ENCODE measurements around the gene SNAPC3.
A peak's percentile ranks its signal among the peaks of the same experiment; 100 is the strongest.
"Not testable (repeated sequence)": the region's sequence is repeated elsewhere in the genome, so short reads cannot be mapped to it uniquely, and the experiment has no call there.

Gene SNAPC3

GRCh38 chr9:15426019-15426418 lies 3.3 kb downstream of the SNAPC3 start:
- no peak for DNase-seq

GRCh38 chr9:15427702-15428101 lies 5.0 kb downstream of the SNAPC3 start:
- not testable (repeated sequence) for DNase-seq

GRCh38 chr9:15430920-15431844 lies 8.5 kb downstream of the SNAPC3 start:
- no peak for DNase-seq

- DNase-seq: no peak
These were observed 10.5 kb downstream of the SNAPC3 start for GRCh38 chr9:15433191-15433590.

- DNase-seq: no peak
These were observed 11.0 kb downstream of the SNAPC3 start for GRCh38 chr9:15433661-15434060.

GRCh38 chr9:15438891-15439290 lies 16.2 kb downstream of the SNAPC3 start:
- no peak for DNase-seq

- DNase-seq: not testable (repeated sequence)
These were observed 19.2 kb downstream of the SNAPC3 start for GRCh38 chr9:15441841-15442240.

GRCh38 chr9:15442264-15442663 lies 19.6 kb downstream of the SNAPC3 start:
- not testable (repeated sequence) for DNase-seq

- DNase-seq: no peak
These were observed 21.5 kb downstream of the SNAPC3 start for GRCh38 chr9:15444141-15444540.

GRCh38 chr9:15453956-15454355 lies 31.3 kb downstream of the SNAPC3 start:
- DNase-seq: no peak

GRCh38 chr9:15461056-15461455 lies 38.4 kb downstream of the SNAPC3 start:
- DNase-seq: no peak

GRCh38 chr9:15461601-15462000 lies 38.9 kb downstream of the SNAPC3 start:
- DNase-seq: no peak

- DNase-seq: no peak
These were observed 45.5 kb downstream of the SNAPC3 start for GRCh38 chr9:15468145-15468544.

GRCh38 chr9:15469406-15469805 lies 46.7 kb downstream of the SNAPC3 start:
- DNase-seq: no peak

- no peak for DNase-seq
These were observed 47.2 kb downstream of the SNAPC3 start for GRCh38 chr9:15469862-15470261.

GRCh38 chr9:15475923-15476536 lies 53.4 kb downstream of the SNAPC3 start:
- no peak for DNase-seq

GRCh38 chr9:15480028-15480427 lies 57.4 kb downstream of the SNAPC3 start:
- no peak for DNase-seq

- no peak for DNase-seq
These were observed 59.5 kb downstream of the SNAPC3 start for GRCh38 chr9:15482146-15482545.

- DNase-seq: no peak
These were observed 62.1 kb downstream of the SNAPC3 start for GRCh38 chr9:15484802-15485201.

- peak; percentile 28 for DNase-seq
These were observed 63.4 kb downstream of the SNAPC3 start for GRCh38 chr9:15485836-15486666.

- DNase-seq: no peak
These were observed 69.3 kb downstream of the SNAPC3 start for GRCh38 chr9:15491950-15492349.

- no peak for DNase-seq
These were observed 69.9 kb downstream of the SNAPC3 start for GRCh38 chr9:15492485-15493150.

Data from KG1 (cell line).